ENCODE results near the gene LMAN2L.

GRCh38 chr2:96733931-96734330, 5.9 kb downstream of the LMAN2L start:
- TF ChIP-seq CTCF (IDR thresholded peaks at IDR 0.05; ENCODE audit: low read length) (no peak), EZH2 (IDR thresholded peaks at IDR 0.05; ENCODE audit: borderline replicate concordance, low read length) (no peak)
